HT-29 (cell line): ENCODE data around the gene KCNJ18. TPM values are rescaled to one million over a fixed set of nuclear protein-coding genes. Genes with fewer than 3 reads are reported as not detected.
"Not testable (repeated sequence)": the region's sequence is repeated elsewhere in the genome, so short reads cannot be mapped to it uniquely, and the experiment has no call there.

Source experiments
- DNase-seq: peaks from one replicate; pipeline ENCODE4 v3.0.0-alpha.2; 2015; ENCODE audit warnings: low spot score
- total RNA-seq: library from RNA; depleted of rRNA; stranded (reverse); fragments of >200 nt; shearing (Covaris generic); gene quantifications from 2 replicates; pipeline ENCODE4 v1.2.3, GENCODE V29; 2014; rRNA removed

Gene KCNJ18
- total RNA-seq, result not detected in 2 replicates

DNA sequence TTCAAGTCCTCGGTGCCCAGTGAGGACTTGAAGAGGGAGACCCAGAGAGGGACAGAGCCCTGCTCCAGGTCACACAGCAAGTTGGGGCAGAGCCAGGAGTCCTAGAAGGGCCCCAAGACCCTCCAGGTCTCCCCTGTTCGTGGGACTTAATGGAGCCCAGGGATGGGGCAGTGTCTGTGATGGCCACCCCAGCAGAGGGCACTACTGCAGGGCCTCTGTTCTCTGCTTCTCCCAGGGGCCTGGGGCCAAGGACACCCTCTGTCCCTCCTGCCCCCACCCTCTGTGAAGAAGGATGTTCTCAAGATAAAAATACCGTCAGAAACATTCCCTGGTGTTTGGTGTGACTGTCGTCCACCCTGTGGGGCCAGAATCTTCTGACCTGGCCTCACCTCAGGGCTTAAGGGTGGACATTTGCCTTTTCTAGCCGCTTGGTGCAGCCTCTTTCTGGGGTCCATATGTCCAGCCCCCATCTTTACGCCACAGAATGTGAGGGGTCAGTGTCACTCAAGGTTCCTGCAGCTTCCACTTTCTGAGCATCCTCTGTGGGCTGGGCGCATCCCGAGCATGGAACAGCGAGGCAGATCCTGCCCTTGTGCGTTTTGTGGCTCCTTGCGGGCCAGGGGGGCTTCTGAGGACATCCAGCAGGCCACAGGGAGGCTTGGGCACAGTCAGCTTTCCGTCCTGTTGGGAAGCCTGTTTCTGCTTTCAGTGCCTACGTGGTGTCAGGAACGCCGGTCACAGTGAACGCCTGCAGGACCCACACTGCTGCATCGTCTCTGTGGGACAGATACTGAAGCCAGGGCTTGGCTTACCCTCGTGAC, at the start of gene KCNJ18:
TSS of gene KCNJ18 (plus strand) at position 641 of the 821 bp plus-strand sequence. CDS start 10,264 bp downstream, outside the sequence.
- not testable (repeated sequence) for DNase-seq

DNA sequence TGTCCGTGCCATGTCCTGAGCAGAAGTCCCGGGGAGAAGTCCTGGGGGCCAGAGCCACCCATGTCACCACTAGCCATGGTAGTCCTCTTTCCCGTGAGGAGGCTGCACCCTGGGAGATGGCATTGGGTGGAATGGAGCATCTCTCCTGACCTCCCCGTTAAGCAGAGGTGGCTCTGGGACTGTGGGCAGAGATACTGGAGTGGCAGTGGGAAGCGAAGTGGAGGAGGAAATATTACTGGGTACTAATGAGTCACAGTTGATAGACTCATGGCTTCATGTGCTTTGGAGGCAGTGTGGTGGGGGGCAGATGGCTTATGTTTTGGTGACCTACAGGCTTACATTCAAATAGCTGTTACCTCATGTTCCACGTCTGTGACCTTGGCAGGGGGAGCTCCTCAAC, 44.2 kb upstream of the KCNJ18 start:
- DNase-seq, result not testable (repeated sequence)

DNA sequence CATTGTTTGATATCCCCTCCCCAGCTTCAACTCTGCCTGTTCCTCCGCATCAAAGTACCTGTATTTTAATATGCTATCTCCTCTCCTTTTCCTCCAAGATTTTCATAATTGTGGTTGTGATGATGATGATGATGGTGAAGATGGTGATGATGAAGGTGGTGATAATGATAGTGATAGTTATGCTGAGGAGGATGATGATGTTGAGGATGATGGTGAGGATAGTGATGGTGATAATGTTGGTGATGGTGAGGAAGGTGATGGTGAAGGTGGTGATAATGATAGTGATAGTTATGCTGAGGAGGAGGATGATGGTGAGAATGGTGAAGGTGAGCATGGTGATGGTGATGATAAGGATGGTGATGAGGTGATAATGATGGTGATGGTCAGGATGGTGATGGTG, 42.3 kb upstream of the KCNJ18 start:
- not testable (repeated sequence) for DNase-seq

DNA sequence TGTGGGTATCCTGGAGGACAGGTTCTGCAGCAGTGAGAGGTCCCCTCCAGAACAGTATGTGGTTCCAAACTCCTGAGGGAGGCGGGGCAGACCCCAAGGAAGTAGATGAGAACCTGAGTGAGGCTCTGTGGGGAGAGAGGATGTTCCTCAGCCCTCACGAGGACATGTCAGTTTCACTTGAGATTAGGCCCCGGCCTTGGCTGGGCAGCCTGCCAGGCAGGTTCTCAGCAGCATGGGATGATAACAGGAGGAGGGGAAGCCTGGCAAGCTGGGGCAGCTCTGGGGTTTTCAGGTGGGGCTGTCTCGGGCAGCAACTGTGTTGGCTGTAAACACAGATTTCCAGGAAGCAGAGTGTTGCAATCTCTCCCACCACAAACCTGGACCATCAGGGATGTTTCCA, 40.3 kb upstream of the KCNJ18 start:
- not testable (repeated sequence) for DNase-seq

DNA sequence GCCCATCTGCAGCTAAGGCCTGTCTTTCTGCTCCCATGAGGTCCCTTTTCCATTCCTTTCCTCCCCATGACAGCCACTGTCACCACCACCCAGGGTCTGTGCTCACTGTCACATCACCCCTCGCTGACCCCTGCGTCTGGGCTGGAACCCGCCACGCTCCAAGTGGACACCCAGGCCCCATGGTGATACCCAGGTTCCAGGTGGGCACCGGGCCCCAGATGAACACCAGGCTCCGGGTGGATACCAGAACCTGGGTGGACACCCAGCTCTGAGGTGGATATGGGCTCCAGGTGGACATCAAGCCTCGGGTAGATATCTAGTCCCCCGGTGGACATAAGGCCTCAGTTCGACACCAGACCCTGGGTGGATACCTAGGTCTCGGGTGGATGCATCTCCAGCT, 39.1 kb upstream of the KCNJ18 start:
- DNase-seq, result not testable (repeated sequence)

DNA sequence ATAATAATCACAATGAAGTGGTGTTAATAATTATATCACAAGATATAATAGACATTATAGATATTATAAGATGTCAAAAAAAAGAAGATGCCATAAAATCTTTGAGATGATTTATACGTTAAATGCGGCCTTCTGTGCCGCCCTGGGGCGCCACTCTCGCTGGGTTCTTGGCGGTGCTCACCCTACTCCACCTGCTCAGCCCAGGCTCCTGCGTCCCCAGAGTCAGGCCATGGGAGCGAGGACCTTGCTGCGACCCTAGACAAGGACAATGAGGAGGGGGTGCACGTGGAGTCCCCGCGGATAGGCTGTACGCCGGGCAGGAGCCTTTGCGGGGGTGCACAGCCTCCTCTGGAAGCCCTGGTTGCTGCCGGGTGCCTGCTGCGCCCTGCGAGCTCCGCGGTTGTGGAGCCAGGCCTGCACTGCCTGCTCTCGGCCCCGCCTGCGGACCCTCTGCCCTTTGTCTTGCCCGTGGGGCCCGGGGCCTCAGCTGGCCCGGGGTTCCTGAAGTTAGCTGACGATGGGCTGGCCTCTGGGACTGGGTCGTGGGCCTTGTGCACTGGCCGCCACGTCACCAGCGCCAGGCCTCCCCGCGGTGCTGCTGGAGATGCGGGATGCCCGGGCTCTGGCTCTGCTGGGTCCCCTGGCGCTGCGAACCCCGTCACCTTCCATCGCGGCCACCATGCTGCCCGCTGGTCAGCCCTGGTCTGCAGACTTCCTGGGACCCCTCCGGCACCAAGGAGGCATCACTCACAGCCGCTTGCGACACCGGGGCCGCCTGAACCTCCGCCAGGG, 35.6 kb upstream of the KCNJ18 start:
- DNase-seq, result not testable (repeated sequence)

DNA sequence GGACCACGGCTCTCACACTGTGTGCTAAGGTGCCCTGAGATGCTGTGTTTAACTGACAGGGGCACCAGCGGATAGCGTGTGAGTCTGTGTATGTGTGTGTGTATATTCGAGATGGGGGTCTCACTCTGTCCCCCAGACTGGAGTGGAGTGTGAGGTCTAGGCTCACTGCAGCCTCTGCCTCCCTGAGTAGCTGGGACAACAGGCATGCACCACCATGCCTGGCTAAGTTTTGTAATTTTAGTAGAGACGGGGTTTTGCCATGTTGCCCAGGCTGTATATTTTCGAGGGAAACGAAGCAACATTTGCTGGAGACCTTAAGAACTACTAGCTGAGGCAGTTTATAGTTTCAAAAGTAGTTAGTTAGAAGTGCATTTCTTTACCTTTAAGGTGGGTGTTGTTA, 32.7 kb upstream of the KCNJ18 start:
- not testable (repeated sequence) for DNase-seq

DNA sequence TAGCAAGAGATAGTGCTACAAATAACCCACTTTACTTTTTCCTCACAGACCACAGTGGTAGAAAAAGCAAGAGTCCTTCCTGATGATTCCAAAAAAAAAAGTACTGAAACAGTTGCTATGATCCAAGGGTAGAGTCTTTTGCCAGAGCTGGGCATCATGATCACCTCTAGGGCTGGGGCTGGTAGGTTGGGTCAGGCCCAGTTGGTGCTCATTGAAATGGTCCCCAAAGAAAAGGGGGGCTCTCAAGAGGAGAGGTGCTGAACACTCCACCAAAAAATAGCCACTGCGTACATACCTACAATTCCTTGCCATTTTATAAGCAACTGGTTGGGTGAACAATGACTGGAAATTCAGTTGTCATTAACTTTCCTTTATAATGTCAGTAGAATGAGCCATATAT, 30.9 kb upstream of the KCNJ18 start:
- not testable (repeated sequence) for DNase-seq

DNA sequence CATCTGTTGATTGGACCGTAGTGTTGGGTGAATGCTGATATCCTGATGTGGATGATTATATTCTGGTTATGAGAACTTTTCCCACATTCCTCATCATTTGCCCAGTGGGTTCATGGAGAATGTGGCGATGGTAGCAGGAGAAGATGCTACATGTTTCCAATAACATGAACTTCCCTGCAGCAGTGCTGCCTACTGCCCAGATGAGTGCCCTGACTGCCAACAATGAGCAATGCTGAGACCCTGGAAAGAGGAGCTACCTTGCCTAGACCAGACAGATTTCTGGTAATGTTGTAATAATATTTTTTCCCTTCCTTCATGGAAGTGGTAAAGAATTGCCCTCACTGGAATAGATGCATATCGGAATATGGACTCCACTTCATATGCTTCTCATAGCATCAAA, 29.2 kb upstream of the KCNJ18 start:
- DNase-seq, result not testable (repeated sequence)

DNA sequence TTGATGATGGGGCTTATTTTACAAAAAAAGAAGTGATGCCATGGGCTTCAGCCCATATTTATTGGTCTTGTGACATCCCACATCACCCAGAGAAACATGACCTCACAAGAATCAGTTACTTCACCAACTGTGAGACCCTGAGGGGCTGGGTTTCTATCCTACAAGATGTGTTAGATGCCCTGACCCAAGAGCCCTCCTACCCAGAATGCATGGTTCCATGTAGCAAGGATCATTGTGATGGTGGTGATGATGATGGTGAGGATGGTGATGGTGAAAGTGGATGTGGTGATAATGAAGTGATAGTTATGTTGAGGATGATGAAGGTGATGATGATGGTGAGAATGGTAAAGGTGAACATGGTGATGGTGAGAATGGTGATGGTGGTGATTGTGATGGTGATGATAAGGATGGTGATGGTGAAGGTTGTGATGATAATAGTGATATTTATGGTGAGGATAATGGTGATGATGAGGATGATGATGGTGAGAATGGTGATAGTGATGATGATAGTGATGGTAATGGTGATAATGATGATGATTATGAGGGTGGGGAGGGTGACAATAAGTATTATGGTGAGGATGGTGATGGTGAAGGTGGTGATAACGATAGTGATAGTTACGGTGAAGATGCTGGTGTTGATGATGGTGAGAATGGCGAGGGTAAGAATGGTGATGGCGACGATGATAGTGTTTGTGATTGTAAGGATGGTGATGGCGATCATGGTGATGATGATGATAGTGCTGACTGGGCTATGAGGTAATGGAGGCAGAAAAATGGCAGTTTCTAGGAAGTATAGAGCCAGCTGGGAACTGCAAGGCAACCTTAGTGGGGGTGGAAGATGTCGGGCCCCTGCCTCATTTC, 28.5 kb upstream of the KCNJ18 start:
- not testable (repeated sequence) for DNase-seq

DNA sequence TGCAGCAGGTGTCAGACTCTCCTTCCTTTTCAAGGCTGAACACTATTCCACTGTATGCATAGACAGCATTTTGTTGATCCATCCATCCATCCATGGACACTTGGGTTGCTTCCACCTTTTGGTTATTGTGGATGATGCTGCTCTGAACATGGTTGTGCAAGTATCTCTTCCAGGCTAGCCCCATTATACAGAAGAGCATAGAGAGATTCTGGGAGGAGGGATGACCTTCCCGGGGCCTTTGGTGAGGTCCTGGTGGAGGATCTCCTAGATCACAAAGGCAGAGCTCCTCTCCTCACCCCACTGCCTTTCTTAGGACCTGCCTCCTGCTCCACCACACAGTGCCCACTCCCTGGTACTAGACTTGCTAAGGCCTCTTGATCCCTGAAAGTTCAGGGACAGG, 27.2 kb upstream of the KCNJ18 start:
- not testable (repeated sequence) for DNase-seq

DNA sequence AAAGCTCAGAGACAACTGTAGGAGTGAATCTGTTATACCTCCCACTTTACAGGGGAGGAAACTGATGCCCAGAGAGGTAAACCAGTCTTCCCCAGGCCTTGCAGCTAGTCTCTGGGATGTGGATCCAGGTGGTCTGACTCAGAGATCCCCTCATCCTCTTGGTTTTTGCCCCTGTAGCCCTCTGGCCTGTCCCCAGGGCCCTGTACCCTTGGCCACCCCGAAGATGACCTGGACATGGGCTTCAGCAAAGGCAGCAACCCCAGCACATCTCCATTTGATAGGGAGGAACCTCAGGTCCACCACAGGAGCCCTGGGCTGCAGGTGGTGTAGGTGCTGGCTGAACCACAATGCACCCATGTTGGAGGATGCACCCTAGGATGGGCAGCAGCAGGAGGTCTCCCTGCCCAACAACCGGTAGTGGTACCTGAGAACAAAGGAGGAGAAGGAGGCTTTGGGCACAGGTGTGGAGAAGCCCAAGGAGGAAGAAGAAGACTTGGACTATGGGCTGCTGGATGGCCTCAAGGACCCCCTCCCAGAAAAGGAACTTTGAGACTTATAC, 26.3 kb upstream of the KCNJ18 start:
- not testable (repeated sequence) for DNase-seq

DNA sequence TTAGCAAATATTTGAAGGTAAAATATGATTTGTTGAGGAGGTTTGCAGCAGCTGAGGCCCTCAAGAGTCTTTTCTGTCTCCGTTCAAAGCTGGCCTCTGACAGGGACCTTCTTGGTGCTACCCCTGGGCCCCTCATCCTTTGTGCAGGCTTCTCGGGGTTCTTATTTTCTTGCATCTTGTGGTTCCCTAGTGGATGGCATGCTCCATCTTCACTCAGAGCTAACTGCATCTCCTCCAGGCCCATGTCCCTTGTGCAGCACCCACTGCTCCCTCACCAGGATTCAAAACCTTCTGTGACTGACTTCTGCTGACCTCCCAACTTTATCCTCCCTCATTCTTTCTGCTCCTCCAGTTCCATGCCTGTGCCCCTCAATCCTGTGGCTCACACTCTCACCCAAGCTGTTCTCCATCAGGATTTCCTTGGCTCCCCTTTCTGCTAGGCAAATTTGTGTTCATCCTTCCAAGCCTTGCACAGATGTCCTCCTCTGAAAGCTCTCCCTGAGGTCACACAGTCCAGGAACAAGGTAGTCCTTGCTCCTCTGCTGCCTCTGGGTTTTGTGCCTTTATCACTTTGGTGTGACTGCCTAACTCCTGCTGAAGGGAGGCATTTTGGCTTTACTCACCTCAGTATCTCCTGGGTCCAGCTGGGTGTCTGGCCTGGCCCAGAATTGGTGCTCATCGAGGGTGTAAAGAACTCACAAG, 25.5 kb upstream of the KCNJ18 start:
- DNase-seq, result not testable (repeated sequence)

DNA sequence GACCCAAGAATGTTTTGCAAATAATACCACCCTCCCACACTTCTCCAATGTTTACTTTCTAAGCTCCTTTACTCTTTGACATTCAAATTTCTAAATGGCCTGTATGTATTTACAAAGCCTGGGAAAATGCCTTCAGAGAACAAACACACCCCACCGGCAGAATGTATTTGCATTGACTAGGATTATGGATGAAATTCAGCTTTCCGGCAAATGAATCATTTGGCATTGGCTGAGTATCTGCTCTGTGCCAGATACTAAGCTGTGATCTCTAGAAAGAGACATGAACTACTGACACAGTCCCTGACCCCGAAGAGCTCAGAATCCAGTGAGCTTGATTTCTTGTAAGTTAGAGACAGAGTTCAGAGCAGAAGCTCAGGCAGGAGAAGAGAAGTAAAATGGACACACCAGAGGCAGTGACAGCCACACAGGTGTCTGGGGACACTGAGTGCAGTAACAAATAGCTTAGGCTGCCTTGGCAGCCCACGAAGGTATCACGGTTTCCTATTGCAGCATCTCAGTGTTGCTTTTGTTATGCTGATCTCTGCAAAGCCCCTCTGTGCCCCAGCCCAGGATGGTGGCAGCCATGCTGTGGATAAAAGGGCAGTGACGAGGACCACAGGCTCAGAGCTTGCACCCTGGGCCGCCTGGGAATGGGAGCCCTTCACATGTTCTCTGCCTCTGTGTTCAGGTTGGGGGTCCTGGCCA, 24.8 kb upstream of the KCNJ18 start:
- not testable (repeated sequence) for DNase-seq

DNA sequence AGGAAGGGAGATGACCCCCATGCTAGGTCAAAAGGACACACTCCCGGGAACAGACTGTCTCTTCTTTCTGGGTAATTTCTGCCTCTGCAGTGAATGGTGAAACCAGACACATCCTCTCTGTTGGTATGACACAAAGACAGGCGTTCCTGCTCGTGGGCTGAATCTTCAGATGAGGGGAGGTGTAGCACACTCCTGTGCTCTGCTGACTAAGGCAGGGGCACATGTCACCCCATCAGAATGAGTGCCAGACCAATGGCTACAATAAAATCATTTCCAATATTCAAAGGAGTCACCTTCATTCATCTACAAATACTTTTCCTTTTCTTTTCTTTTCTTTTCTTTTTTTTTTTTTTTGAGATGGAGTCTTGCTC, 24.2 kb upstream of the KCNJ18 start:
- DNase-seq, result not testable (repeated sequence)

DNA sequence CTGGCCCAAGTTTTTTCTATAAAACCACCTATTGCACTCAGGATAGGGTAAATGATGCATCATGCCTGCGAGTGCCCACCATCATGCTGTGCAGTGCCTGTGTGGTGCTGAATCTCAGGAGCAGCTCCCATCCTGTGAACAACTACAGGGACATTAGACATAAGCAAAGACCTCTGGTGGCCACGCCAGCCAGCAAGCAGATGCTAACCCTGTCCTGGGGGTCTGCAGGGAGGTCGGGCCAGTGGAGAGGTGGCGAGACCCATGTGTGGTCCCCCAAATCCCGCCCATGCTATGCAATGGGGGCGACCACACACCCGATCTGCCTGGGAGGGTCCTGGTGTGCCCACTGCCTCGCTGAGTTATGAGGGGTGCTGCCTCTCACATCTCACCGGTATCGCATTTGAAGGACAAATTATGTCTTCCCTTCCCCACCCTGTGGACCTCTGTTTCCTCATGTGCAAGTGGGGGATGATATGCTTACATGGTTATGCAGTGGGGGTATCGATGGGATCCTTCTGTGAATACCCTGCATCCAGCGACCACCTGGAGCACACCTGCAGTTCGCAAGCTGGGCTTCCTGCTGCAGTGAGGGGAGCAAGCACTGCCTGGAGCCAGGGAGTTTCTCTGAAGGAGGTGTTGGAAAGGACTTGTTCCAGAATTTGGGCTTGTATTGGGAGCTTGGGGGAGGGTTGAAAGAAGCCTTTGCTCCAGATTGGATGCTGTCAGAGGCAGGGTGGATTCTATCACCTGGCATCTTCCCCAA, 23.4 kb upstream of the KCNJ18 start:
- not testable (repeated sequence) for DNase-seq

DNA sequence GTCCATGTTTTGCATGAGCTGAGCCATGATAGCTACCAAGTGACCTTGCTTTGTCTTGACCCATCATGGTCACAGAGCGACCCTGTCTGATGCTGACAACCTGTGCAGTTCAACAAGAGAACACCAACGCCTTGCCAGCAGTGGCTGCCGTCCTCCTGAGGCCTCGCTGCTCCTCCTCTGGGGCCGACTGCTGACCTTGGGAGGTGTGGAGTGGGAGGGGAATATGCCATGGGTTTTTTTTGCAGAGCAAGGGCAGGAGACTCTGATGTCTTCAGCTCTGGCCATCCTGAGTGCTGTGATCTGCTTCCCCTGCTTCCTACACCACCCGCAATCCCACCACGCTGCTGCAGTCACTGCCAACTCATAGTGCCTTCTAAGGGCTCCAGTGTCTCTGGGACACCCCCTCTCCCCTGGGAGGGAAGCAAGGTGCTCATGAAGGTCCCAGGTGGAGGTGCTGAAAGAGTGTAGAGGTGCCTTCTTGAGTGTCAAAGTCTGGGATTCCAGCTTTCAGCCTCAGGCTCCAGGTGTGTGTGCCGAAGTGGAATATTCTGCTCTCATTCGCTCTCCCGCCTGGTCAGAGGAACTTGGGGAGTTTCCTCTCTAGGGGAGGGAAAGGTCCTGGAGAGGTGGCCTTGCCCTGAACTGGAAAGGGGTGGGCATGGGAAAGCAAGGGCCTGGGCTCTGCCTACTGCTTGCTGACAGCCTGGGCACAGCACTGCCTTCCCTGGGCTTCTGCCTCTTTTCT, 22.5 kb upstream of the KCNJ18 start:
- DNase-seq, result not testable (repeated sequence)

DNA sequence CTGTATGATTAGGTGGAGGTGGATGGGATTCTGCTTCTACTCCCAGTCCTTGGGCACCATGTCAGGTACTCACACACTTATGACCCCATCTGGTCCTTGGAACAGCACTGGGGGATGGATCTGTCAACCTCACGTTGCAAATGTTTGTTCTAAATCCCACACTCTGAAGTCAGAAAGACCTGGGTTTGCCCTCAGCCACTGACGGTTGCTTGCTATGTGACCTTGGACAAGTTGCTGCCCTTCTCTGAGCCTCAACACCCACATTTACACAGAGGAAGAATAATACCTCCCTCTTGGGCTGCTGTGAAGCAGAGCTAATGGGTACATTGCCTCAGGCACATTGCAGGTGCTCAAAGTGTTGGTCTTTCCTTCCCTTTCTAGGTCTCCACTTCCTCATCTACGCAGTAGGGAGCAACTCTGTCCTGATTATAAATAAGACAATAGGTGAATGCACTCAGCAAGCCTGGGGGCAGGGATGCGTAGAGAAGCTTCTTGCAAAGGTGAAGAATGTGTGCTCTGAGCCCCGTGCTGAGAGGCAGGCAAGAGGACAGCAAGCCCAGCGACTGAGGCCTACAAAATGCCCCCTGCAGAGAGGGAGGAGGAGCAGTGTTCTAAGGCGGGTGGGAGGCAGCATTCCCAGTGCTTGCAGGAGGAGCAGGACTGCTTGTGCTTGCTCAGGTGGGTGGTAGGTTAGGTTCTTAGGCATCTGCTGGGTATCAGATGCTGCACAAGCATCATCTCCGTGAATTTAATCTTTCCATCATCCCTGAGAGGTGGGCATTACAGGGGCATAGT, 21.8 kb upstream of the KCNJ18 start:
- DNase-seq, result not testable (repeated sequence)
